ENCODE results near the gene ZNF543. TPM values are rescaled to one million over a fixed set of nuclear protein-coding genes. Genes with fewer than 3 reads are reported as not detected.
A peak's percentile ranks its signal among the peaks of the same experiment; 100 is the strongest.

The ZNF543 gene
- total and polyA plus RNA-seq, 2 of the 13 experiments (the other 11 are each of a cell fraction or from before 2014, with no cell fraction given) = 2.1 to 8.9 TPM

- no peak for TF ChIP-seq ZNF260 (CRISPR knock-in tag; IDR thresholded peaks at IDR 0.05; ENCODE audit: borderline replicate concordance, low read depth)
- TF ChIP-seq ARID2 (CRISPR knock-in tag; IDR thresholded peaks at IDR 0.05; ENCODE audit: borderline replicate concordance) = no peak
- TF ChIP-seq ZNF18 (CRISPR knock-in tag; IDR thresholded peaks at IDR 0.05; ENCODE audit: insufficient replicate concordance) = no peak
- TF ChIP-seq ZKSCAN1 (IDR thresholded peaks at IDR 0.05; ENCODE audit: low read length) = no peak
- no peak for TF ChIP-seq RBM22 (optimal IDR thresholded peaks at IDR 0.05; ENCODE audit: low read length)
- no peak for TF ChIP-seq ZNF563 (CRISPR knock-in tag; IDR thresholded peaks at IDR 0.05)
- TF ChIP-seq RERE (CRISPR knock-in tag; IDR thresholded peaks at IDR 0.05; ENCODE audit: low read depth) = no peak; the same call in 1 of the 2 replicates
- TF ChIP-seq GTF2F1 (IDR thresholded peaks at IDR 0.05; ENCODE audit: low read length) = no peak
- no peak; the same call in 1 of the 2 replicates for TF ChIP-seq NFKBIZ (CRISPR knock-in tag; IDR thresholded peaks at IDR 0.05)
- peak; percentile 12; the same call in 1 of the 2 replicates for TF ChIP-seq JUN (CRISPR knock-in tag; IDR thresholded peaks at IDR 0.05)
- TF ChIP-seq MTA1 (CRISPR knock-in tag; IDR thresholded peaks at IDR 0.05; ENCODE audit: borderline replicate concordance) = peak; percentile 58; the same call in 1 of the 2 replicates
- peak; percentile 99 for TF ChIP-seq GABPB1 (CRISPR knock-in tag; IDR thresholded peaks at IDR 0.05)
- no peak for TF ChIP-seq ZNF782 (CRISPR knock-in tag; IDR thresholded peaks at IDR 0.05; ENCODE audit: borderline replicate concordance)
- peak; percentile 80 for TF ChIP-seq ZNF772 (CRISPR knock-in tag; IDR thresholded peaks at IDR 0.05)
- TF ChIP-seq ZNF253 (CRISPR knock-in tag; IDR thresholded peaks at IDR 0.05; ENCODE audit: borderline replicate concordance) = no peak
- peak; percentile 31; the same call in 1 of the 2 replicates for TF ChIP-seq SOX5 (CRISPR knock-in tag; IDR thresholded peaks at IDR 0.05; ENCODE audit: borderline replicate concordance)
- TF ChIP-seq HDAC6 (IDR thresholded peaks at IDR 0.05; ENCODE audit: low read depth, low read length) = no peak
- TF ChIP-seq ZNF280B (CRISPR knock-in tag; IDR thresholded peaks at IDR 0.05; ENCODE audit: borderline replicate concordance) = no peak
- peak; percentile 71 for TF ChIP-seq ZNF639 (CRISPR knock-in tag; conservative IDR thresholded peaks at IDR 0.05)
- TF ChIP-seq ZNF780A (CRISPR knock-in tag; IDR thresholded peaks at IDR 0.05) = no peak
These were observed 42.9 kb downstream of the ZNF543 start, which contains the start of the genes TRAPPC2B and ZNF547 (continued) for GRCh38 chr19:57362997-57363687.
